ENCODE results near the gene POLR3G.

POLR3G gene

GRCh38 chr5:90474235-90475107 is at the start of gene POLR3G, which contains the start of gene MBLAC2:
POLR3G (plus strand) TSS chr5:90474864; CDS start chr5:90485568, 10,704 bp downstream.
MBLAC2 (minus strand) TSS chr5:90474771; CDS start chr5:90474292, 479 bp downstream.
- DNase-seq (ENCODE audit: low read depth), result peak; percentile 77

DNA sequence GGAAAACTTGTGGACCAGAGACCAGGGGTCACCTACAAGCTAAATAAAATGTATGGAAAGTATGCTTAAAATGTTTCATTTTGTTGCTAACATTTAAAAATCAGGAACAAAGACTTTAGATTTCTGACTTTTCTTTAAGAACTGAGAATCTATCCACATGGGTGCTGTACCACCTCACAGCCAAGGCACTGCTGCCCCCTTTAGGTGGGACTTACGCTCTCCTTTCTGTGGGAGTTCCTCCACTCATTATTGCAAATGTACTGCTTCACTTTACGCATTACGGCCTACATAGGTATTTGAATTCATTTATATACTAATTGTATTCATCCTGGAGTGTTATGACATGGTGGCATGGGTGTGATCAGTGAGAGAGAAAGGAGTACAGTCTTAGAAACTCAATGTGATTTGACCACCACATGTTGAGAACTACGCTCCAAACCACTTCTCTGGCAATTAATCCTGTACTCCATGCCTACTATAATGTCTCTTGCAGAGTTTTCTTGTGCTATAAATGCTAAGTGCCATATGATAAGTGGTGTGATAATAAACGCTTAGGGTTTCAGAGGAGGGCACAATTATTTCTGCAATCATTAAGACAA is 40.4 kb upstream of the POLR3G start:
- no peak for DNase-seq (ENCODE audit: low read depth)

DNA sequence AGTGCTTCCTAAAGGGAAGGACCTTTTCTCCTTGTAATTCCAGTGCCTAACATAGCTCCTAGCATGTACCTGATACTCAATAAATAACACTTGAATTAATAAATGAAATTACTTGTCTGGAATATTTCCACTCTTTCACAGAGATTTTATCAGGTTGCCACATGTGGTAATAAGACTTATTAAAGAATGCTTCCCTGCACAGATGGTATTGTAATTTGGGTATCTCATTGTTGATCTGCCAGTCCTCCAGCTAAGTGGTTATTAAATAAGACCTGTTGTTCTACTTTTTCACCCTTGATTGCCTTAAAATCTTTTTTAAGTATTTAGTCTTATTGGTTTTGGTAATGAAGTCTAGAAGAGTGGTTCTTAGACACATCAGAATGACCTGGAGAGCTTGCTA is 37.0 kb upstream of the POLR3G start:
- DNase-seq (ENCODE audit: low read depth), result no peak

DNA sequence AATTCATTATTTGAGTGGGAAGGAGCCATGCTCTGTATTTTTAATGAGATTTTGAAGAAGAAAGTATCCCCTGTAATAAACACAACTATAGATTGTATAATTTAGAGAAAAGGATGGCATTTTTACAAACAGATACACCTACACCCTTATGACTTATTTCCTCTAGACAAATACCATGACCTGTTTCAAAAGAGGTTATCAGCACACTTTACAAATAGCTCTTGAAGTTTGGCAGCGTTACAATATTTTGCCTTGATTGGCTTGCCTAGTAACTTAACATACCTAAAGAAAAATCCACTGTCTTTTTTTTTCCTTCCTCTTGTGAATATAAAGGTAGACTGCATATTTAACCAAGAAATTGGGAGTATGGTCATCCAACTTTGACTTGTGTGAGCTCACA is 36.6 kb upstream of the POLR3G start:
- DNase-seq (ENCODE audit: low read depth), result no peak

DNA sequence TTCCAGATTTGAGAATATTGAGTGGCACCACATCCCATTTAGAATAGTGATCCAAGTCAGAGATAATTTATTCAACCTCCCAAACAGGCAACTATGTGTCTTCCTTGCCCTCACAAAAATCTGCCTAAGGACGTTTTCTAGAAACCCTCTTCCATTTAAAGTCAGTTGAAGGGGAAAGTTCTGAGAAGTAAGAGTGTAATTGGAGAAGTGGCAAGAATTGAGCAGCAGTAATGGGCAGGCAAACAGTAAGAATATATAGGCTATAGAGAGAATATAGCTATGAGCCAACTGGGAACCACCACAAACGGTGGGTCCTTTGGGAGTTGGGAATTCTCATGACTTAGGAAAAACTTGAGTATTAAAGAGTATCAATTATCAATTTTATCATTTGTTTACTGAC is 34.0 kb upstream of the POLR3G start:
- DNase-seq (ENCODE audit: low read depth), result no peak

DNA sequence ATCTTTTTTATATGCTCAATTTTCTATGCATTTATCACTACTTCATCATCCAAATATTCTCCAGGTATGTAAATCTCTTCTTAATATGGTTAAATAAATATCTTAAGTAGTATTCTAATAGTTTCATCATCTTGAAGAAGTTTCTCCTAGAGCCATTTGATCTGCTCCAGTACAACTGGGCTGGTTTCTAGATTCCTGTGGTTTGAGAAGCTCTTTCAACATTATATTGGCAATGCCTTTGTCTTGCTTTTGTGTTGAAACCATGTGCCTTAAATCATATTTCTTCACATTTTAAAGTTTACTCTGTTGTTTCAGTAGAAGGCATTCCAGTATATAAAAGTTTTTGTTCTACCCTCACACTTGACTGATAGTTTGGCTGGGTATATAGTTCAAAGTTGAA is 27.7 kb upstream of the POLR3G start:
- peak; percentile 11 for DNase-seq (ENCODE audit: low read depth)

- DNase-seq (ENCODE audit: low read depth), result no peak
These were observed 13.4 kb upstream of the POLR3G start for GRCh38 chr5:90461288-90461687.

GRCh38 chr5:90472783-90473395 is 1.8 kb upstream of the POLR3G start:
- DNase-seq (ENCODE audit: low read depth), result no peak

GRCh38 chr5:90473396-90474234 is 1.0 kb upstream of the POLR3G start:
- no peak for DNase-seq (ENCODE audit: low read depth)

GRCh38 chr5:90475436-90475980 is 844 bp downstream of the POLR3G start:
- no peak for DNase-seq (ENCODE audit: low read depth)

DNA sequence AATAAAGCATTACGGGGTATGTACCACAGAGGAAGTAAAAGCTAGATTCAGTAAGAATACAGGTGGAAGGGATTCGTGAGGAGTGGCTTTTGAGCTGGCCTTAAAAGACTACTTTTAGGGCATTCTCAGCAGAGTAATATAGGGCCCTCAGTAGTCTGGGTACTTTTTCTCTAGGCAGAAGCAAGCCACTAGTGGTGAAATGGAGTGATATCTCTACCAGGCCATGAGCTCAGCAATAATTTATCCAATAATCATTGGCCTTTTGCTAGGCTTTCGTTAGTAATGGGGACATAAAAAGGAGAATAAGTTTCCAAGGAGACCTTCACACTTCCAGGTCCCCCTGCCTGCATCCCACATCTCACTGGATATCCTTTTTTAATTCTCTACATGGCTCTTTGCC is 1.7 kb downstream of the POLR3G start:
- no peak for DNase-seq (ENCODE audit: low read depth)

GRCh38 chr5:90477073-90477472 is 2.4 kb downstream of the POLR3G start:
- no peak for DNase-seq (ENCODE audit: low read depth)

GRCh38 chr5:90477621-90478215 is 3.1 kb downstream of the POLR3G start:
- no peak for DNase-seq (ENCODE audit: low read depth)

DNA sequence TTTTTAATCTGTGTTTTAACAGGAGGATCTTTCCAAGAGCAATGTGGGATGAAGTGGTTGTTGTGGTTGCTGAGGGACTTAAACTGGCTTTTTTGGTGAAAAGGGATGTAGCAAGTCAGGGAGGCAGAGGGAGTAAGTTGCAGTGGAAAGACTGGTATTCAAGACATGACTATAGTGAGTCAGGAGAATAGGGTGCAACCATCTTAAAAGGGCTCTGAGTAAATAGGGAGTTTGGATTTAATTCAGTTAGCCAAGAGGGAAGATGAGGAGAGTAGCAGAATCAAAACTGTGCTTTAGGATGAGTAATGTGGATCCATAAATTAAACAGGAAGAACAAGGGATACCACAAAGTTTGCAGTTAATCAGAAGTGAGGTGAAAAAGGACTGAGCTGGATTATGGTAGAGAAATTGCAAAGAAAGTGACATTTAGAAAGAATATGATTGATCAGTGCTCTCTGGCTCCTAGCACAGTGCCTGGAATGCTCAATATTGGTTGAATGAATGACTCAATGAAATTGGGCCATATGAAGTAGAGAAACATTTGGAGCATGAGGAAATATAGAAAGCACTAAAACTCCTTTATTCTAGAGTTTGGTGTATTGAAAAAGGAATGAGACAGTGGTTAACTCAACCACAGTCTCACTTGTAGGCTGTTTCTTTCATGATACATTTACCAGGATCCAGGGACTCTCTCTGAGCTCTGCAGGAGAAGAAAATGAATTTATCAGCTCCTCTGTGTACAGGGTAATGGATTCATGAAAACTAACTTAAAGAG is 5.1 kb downstream of the POLR3G start:
- no peak for DNase-seq (ENCODE audit: low read depth)

DNA sequence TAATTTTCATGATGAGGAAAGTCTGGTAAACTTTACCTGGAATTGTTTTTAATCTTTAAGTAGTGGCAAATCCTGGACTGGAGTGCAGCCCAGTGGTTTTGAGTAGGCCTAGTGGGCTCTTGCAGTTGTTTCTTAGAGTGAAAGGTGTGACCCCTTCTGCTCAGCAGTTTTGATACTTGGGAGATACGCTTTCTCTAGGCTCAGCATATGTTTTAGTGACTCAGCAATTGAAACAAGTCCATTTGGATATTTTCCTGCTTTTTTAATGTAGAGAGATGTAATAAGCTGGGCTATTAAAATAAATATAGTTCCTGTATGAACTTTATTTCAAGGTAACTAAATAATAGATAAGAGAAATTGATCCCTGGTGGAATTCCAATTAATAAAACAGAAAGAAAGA is 6.0 kb downstream of the POLR3G start:
- no peak for DNase-seq (ENCODE audit: low read depth)

DNA sequence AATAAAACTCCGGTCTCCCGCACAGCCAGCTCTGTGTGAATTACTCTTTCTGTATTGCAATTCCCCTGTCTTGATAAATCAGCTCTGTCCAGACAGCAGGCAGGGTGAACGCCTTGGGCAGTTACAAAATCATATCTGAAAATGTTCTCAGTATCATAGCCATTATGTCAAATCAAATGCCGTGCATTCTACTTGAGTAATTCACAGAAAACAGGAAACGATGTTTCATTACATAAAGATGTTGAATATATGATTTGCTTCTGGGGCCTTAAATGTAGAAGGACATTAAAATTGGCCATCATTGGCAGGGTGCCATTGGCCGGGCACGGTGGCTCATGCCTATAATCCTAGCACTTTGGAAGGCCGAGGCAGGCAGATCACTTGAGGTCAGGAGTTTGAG is 8.5 kb downstream of the POLR3G start:
- DNase-seq (ENCODE audit: low read depth), result no peak

DNA sequence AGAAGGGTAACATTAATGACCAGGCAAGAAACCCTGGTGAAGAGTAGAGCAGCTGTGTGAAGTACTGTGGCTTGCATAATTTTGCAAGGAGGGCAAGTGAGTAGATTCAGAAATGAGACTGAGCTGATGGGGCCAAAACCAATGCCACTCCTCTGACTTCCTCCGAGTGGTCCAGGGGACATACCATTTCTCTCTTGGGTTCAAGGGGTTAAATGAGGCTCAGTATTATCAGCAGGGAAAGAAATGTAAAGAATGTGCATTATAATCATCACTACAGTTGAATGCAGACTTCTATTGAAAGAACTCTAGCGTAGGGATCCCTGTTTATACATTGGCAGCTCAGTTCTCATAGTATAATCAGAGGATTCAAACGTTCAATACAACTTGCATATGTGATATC is 9.9 kb downstream of the POLR3G start:
- no peak for DNase-seq (ENCODE audit: low read depth)

GRCh38 chr5:90488791-90489190 is 14.1 kb downstream of the POLR3G start:
- DNase-seq (ENCODE audit: low read depth), result no peak

DNA sequence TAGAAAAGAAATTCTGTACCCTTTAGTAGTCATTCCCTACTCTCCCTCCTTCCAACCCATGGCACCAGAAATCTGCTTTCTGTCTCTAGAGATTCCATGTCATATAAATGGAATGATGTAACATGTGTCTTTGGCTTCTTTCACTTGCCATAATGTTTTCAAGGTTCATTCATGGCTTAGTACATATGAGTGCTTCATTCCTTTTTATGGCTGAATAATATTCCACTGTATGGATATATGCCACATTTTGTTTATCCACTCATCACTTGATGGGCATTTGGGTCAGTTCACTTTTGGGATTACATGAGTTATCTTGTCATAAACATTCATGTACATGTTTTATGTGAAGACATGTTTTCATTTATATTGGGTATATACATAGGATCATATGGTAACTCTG is 19.4 kb downstream of the POLR3G start:
- DNase-seq (ENCODE audit: low read depth), result no peak

DNA sequence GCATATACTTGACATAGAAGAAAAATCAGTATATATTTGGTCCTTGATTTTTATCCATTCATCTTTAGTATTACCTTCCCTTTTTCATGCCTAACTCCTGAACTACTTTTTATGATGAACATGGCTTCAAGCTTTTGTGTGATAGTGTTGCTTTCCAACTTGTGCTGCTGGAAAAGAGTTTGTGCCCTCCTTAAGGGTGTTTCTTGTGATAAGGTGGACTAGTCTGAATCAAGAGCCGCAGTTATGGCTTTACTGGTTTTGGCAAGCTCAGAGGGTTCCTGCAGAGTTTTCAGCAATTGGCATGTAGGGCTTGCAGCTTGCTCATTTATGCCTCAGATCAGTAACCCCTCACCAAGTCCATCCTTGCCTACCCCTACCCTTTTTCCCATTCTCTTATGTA is 20.5 kb downstream of the POLR3G start:
- DNase-seq (ENCODE audit: low read depth), result no peak

GRCh38 chr5:90503596-90503995 is 28.9 kb downstream of the POLR3G start:
- no peak for DNase-seq (ENCODE audit: low read depth)
